DND-41 (cell line): Measurements from ENCODE around the gene CAPN15.

Source experiments
- ATAC-seq: fragments of 200-7000 bp; cut with Tn5 transposase; 3 replicates; pipeline ENCODE4 v1.9.1; 2021; ENCODE audit warnings: low read depth; ENCODE audit not compliant: insufficient read depth
- DNase-seq: peaks from one replicate; pipeline ENCODE4 v3.0.0-alpha.2; 2020
- H2AFZ ChIP-seq: 2 replicates; pipeline ENCODE4 v1.6.0; 2012; ENCODE audit warnings: low read depth, low read length
- H3K27ac ChIP-seq: 2 replicates; pipeline ENCODE4 v1.5.1; 2012; ENCODE audit warnings: low read length, inconsistent platforms
- H3K27me3 ChIP-seq: fragments of 200-600 bp; sonication (generic); 2 replicates; pipeline ENCODE4 v1.6.0; 2012; ENCODE audit warnings: low read length, mild to moderate bottlenecking, inconsistent platforms; ENCODE audit not compliant: insufficient read depth, poor library complexity
- H3K36me3 ChIP-seq: 2 replicates; pipeline ENCODE4 v1.5.1; 2012; ENCODE audit warnings: low read length, inconsistent platforms; ENCODE audit not compliant: insufficient read depth
- H3K4me1 ChIP-seq: 2 replicates; pipeline ENCODE4 v1.5.1; 2012; ENCODE audit warnings: mild to moderate bottlenecking, low read length; ENCODE audit not compliant: insufficient read depth
- H3K4me2 ChIP-seq: 2 replicates; pipeline ENCODE4 v1.6.0; 2012; ENCODE audit warnings: mild to moderate bottlenecking, moderate library complexity, low read length, inconsistent platforms; ENCODE audit not compliant: insufficient read depth
- H3K4me3 ChIP-seq, 2 experiments: fragments of 200-600 bp in 1 of 2; shearing (Covaris generic) in 1 of 2; 2 replicates each; pipeline ENCODE4 v1.5.1; 2012 to 2016; ENCODE audit warnings: inconsistent platforms in 2 of 2, low read length in 2 of 2, mild to moderate bottlenecking in 2 of 2, low read depth in 1 of 2, moderate library complexity in 1 of 2
- H3K79me2 ChIP-seq: 2 replicates; pipeline ENCODE4 v1.6.0; 2012; ENCODE audit warnings: low read length, inconsistent platforms; ENCODE audit not compliant: insufficient read depth
- H3K9ac ChIP-seq: 2 replicates; pipeline ENCODE4 v1.6.0; 2012; ENCODE audit warnings: low read depth, mild to moderate bottlenecking, inconsistent platforms, low read length, moderate library complexity
- H3K9me3 ChIP-seq: 2 replicates; pipeline ENCODE4 v1.5.1; 2012; ENCODE audit warnings: low read length, moderate library complexity, mild to moderate bottlenecking, inconsistent platforms; ENCODE audit not compliant: insufficient read depth, severe bottlenecking
- H4K20me1 ChIP-seq: 2 replicates; pipeline ENCODE4 v1.6.0; 2012; ENCODE audit warnings: low read length; ENCODE audit not compliant: insufficient read depth
- EZH2 ChIP-seq: IDR thresholded peaks from 3 replicates; pipeline ENCODE4 v1.6.1; 2012; ENCODE audit warnings: borderline replicate concordance, low read depth, mild to moderate bottlenecking, moderate library complexity, low read length, inconsistent platforms; ENCODE audit not compliant: severe bottlenecking
- TF ChIP-seq, protein P1 (sequence below): IDR thresholded peaks from 2 replicates; pipeline ENCODE4 v1.5.1; 2012; ENCODE audit warnings: borderline replicate concordance, low read length, moderate library complexity, mild to moderate bottlenecking; ENCODE audit not compliant: poor library complexity, severe bottlenecking; ENCODE audit errors: extremely low read depth

Gene CAPN15

DNA sequence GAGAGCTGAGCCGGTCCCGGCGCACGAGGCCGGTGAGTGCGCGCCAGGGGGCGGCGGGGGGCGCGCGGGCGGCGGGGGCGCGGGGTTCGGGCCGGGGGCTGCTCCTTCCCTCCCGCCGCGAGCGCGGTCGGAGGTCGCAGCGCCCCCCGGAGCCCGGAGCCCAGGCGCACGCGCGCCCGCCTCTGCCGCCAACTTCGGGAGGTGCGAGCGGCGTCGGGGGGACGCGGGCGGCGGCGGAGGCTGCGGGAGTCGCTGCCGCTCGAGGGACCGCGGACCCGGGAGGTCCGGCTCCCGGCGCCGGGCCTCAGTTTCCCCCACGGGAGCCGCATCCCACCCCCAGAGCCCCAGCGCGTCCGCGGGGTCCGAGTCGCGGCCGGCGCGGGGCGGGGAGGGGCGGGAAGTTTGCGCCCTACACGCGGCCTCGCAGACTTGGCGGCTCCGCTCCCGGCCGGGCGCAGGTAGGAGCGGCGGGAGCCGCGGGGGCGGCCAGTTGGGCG is 32.7 kb downstream of the CAPN15 start, which contains the start of gene PRR35:
TSS of gene PRR35 (plus strand) at position 191 of the 497 bp plus-strand sequence. CDS start 2,901 bp downstream, outside the sequence.
- H3K4me2 ChIP-seq: no peak within 1 kb of the TSS
- H3K4me3 ChIP-seq: no peak within 1 kb of the TSS
- no peaks in the 10 kb centered on the region for H3K4me1 ChIP-seq
- no peak within 1 kb of the TSS for H2AFZ ChIP-seq
- TF ChIP-seq, protein P1, sequence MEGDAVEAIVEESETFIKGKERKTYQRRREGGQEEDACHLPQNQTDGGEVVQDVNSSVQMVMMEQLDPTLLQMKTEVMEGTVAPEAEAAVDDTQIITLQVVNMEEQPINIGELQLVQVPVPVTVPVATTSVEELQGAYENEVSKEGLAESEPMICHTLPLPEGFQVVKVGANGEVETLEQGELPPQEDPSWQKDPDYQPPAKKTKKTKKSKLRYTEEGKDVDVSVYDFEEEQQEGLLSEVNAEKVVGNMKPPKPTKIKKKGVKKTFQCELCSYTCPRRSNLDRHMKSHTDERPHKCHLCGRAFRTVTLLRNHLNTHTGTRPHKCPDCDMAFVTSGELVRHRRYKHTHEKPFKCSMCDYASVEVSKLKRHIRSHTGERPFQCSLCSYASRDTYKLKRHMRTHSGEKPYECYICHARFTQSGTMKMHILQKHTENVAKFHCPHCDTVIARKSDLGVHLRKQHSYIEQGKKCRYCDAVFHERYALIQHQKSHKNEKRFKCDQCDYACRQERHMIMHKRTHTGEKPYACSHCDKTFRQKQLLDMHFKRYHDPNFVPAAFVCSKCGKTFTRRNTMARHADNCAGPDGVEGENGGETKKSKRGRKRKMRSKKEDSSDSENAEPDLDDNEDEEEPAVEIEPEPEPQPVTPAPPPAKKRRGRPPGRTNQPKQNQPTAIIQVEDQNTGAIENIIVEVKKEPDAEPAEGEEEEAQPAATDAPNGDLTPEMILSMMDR: no peak
- no peak for TF ChIP-seq EZH2
- no peaks in the 10 kb centered on the region for H3K79me2 ChIP-seq
- no peak within 1 kb of the TSS for H3K9ac ChIP-seq
- H3K9me3 ChIP-seq: no peaks in the 10 kb centered on the region
- H3K27me3 ChIP-seq: no peaks in the 10 kb centered on the region
- no peaks in the 10 kb centered on the region; the same call in 1 of the 2 replicates for H4K20me1 ChIP-seq
- no peaks in the 10 kb centered on the region for H3K36me3 ChIP-seq
- DNase-seq: no peak
- ATAC-seq: no peak
- no peak within 1 kb of the TSS for H3K27ac ChIP-seq

DNA sequence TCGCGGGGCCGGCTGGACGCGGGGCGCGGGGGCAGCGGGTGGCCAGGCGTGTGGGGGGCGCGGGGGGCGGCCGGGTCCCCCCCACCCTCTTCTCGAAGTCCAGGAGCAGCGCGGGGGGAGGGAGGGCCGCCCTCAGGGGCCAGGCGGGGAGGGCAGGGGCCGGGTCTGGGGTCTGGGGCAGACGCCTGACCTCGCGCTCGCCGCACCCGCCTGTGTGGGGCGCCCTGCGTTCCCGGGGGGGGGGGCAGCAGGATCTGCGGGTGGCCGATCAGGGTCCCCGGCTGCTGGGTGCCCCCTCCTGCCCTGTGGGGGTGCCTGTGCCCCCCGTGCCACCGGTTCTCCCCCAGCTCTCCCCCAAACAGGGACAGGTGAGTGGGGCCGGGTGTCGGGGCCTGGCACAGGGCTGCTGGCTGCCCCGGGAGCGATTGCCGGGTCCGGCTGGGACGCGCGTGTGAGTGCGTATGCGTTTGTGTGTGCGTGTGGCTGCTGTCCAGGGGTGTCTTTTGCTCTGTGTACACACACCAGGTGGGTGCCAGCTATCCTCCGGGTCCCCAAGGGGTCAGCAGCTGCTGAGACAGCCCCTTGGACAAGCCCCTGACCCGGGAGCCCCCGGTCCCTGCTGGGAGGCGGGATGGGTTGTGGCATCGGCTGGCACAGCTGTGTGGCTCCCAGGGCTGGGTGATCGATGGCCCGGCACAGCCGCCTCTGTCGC is 33.3 kb downstream of the CAPN15 start:
- TF ChIP-seq, protein P1: no peak
- TF ChIP-seq EZH2: no peak
- Histone ChIP-seq H3K27me3 (no peaks in the 10 kb centered on the region), H3K79me2 (no peaks in the 10 kb centered on the region), H3K9ac (no peak overlapping the region), H3K4me1 (peaks cover 2% of the 10 kb centered on the region; the same call in 1 of the 2 replicates), H3K36me3 (no peaks in the 10 kb centered on the region), H3K9me3 (no peaks in the 10 kb centered on the region), H3K27ac (no peak overlapping the region), H3K4me2 (no peak overlapping the region), H3K4me3 (no peak overlapping the region), H4K20me1 (no peaks in the 10 kb centered on the region), H2AFZ (no peak overlapping the region)
- DNase-seq: no peak
- no peak for ATAC-seq

DNA sequence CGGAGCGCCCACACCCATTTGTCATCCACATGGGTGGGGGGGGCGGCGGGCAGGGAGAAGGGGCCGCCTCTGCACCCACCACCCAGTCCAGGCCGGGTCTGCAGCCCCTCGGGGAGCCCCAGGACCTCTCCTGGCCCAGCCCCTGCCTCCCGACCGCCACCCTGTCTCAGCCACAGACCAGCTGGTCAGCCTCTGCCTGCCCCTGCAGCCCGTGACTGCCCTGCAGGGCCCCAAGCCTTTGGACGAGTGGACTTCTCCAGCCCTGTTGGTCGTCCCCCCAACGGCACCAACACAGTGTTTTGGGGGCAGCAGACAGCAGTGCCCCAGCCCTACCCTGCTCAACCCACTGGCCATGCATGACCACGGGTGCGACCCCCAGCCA is 33.9 kb downstream of the CAPN15 start:
- Histone ChIP-seq H3K79me2 (no peaks in the 10 kb centered on the region), H3K9me3 (no peaks in the 10 kb centered on the region), H3K36me3 (no peaks in the 10 kb centered on the region), H2AFZ (no peak overlapping the region), H3K4me1 (peaks cover 7% of the 10 kb centered on the region), H4K20me1 (no peaks in the 10 kb centered on the region), H3K27me3 (no peaks in the 10 kb centered on the region), H3K4me3 (no peak overlapping the region), H3K9ac (no peak overlapping the region), H3K4me2 (no peak overlapping the region), H3K27ac (no peak overlapping the region)
- DNase-seq: no peak
- ATAC-seq: no peak
- TF ChIP-seq, protein P1: no peak
- no peak for TF ChIP-seq EZH2
